Tibial artery (tissue), 4 donors: ENCODE measurements around the gene RIOK1.

Experiments
- DNase-seq, 2 donors: peaks; one replicate each; pipeline ENCODE4 v3.0.0-alpha.2; 2019
- H3K27ac ChIP-seq, 2 donors: fragments of 200-600 bp; sonication (generic) in 1 of 2; 1 replicate in 1 of 2; 2 replicates in 1 of 2; pipeline ENCODE4 v1.5.1; 2018 to 2019; ENCODE audit warnings: mild to moderate bottlenecking in 1 of 2
- H3K27me3 ChIP-seq, 2 donors: fragments of 200-600 bp; sonication (generic) in 1 of 2; one replicate each; pipeline versions ENCODE4 v1.5.1 to v1.6.0; 2016 to 2019
- H3K36me3 ChIP-seq, 3 donors: fragments of 200-600 bp; sonication (generic) in 2 of 3; one replicate each; pipeline ENCODE4 v1.5.1; 2016 to 2019; ENCODE audit warnings: mild to moderate bottlenecking in 2 of 3
- H3K4me1 ChIP-seq, 4 donors: fragments of 200-600 bp; sonication (generic) in 2 of 4; 1 replicate in 3 of 4; 2 replicates in 1 of 4; pipeline ENCODE4 v1.5.1; 2016 to 2019
- H3K4me3 ChIP-seq, 2 donors: fragments of 200-600 bp; sonication (generic) in 1 of 2; 1 replicate in 1 of 2; 2 replicates in 1 of 2; pipeline ENCODE4 v1.5.1; 2018 to 2019; ENCODE audit warnings: mild to moderate bottlenecking in 2 of 2
- H3K9me3 ChIP-seq, 3 donors: fragments of 200-600 bp; sonication (generic) in 1 of 3; one replicate each; pipeline ENCODE4 v1.5.1; 2016 to 2019
- CTCF ChIP-seq, 2 experiments: fragments of 200-600 bp in 1 of 2; fragments of 450-650 bp in 1 of 2; IDR thresholded peaks; one replicate each; pipeline ENCODE4 v1.5.1; 2017 to 2019; ENCODE audit warnings: antibody characterized with exemption in 2 of 2, mild to moderate bottlenecking in 1 of 2, moderate library complexity in 1 of 2
- intact Hi-C: fragments of 100-400 bp; cut with DNase I; formaldehyde crosslinking; loops from one replicate; pipeline ENCODE4 v1.15.0; 2023; ENCODE audit warnings: low total_unique reads

The RIOK1 gene

GRCh38 chr6:7431313-7431673 lies 41.7 kb downstream of the RIOK1 start:
- H3K9me3 ChIP-seq: no peaks in the 10 kb centered on the region
- H3K4me1 ChIP-seq: peaks cover 0 to 3% (median 0%) of the 10 kb centered on the region in 4 donors
- TF ChIP-seq CTCF (IDR thresholded peaks at IDR 0.05): no peak
- intact Hi-C loops: no loop called here
- H3K36me3 ChIP-seq: no peaks in the 10 kb centered on the region
- H3K27me3 ChIP-seq: peaks cover 0 to 10% of the 10 kb centered on the region in 2 donors
- no peak for DNase-seq
- H3K27ac ChIP-seq: no peak overlapping the region
- no peak overlapping the region for H3K4me3 ChIP-seq

- no peak for DNase-seq
- TF ChIP-seq CTCF (IDR thresholded peaks at IDR 0.05): no peak
Observed at GRCh38 chr6:7431674-7432390, 42.2 kb downstream of the RIOK1 start.

GRCh38 chr6:7432391-7433120 lies 42.9 kb downstream of the RIOK1 start:
- TF ChIP-seq CTCF (IDR thresholded peaks at IDR 0.05): no peak
- intact Hi-C loops: no loop called here
- Histone ChIP-seq H3K27me3 (peaks cover 0 to 10% of the 10 kb centered on the region in 2 donors), H3K4me1 (peaks cover 0 to 3% (median 0%) of the 10 kb centered on the region in 4 donors), H3K27ac (no peak overlapping the region), H3K36me3 (no peaks in the 10 kb centered on the region), H3K4me3 (no peak overlapping the region), H3K9me3 (no peaks in the 10 kb centered on the region)
- no peak for DNase-seq

More at GRCh38 chr6:7431674-7432390, 42.2 kb downstream of the RIOK1 start:
- peaks cover 0 to 3% (median 0%) of the 10 kb centered on the region in 4 donors for H3K4me1 ChIP-seq
- H3K27me3 ChIP-seq: peaks cover 0 to 10% of the 10 kb centered on the region in 2 donors
- intact Hi-C loops: no loop called here
- H3K27ac ChIP-seq: no peak overlapping the region
- no peaks in the 10 kb centered on the region for H3K36me3 ChIP-seq
- H3K9me3 ChIP-seq: no peaks in the 10 kb centered on the region
- H3K4me3 ChIP-seq: no peak overlapping the region

- TF ChIP-seq CTCF (IDR thresholded peaks at IDR 0.05): no peak
- Histone ChIP-seq H3K4me3 (no peak overlapping the region), H3K9me3 (no peaks in the 10 kb centered on the region), H3K36me3 (no peaks in the 10 kb centered on the region), H3K27ac (no peak overlapping the region), H3K27me3 (peaks cover 0 to 10% of the 10 kb centered on the region in 2 donors), H3K4me1 (peaks cover 0 to 3% (median 0%) of the 10 kb centered on the region in 4 donors)
- intact Hi-C loops: no loop called here
- no peak for DNase-seq
Observed at GRCh38 chr6:7433121-7433617, 43.6 kb downstream of the RIOK1 start.

- no peak for DNase-seq
- Histone ChIP-seq H3K4me3 (no peak overlapping the region), H3K9me3 (no peaks in the 10 kb centered on the region), H3K36me3 (no peaks in the 10 kb centered on the region), H3K27me3 (peaks cover 0 to 10% of the 10 kb centered on the region in 2 donors), H3K27ac (no peak overlapping the region), H3K4me1 (peaks cover 0 to 3% (median 0%) of the 10 kb centered on the region in 4 donors)
- TF ChIP-seq CTCF (IDR thresholded peaks at IDR 0.05): no peak
- intact Hi-C loops: no loop called here
Observed at GRCh38 chr6:7434672-7435071, 45.1 kb downstream of the RIOK1 start.
